Measurements from ENCODE around the gene RBM38.

Gene RBM38

DNA sequence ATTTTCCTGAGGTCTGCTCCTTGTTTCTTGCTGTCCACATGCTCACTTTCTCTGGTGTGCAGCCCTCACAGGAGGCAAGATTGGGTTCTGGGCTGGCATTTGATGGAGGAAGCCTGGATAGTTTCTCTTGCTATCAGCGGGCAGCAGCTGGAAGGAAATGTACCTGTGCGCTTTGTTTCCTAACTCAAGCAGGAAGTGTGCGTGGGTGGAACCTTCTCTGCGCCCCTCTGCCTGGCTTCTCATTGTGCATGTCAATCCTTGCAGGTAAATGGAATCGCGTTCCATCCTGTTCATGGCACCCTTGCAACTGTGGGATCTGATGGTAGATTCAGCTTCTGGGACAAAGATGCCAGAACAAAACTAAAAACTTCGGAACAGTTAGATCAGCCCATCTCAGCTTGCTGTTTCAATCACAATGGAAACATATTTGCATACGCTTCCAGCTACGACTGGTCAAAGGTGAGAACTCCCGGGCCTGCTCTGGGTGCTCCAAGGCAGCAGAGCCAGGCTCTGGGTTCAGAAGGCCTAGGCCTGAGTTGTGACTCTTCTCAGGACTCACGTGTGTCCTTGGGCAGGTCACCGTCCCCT, 16.8 kb upstream of the RBM38 start:
- POLR2A ChIA-PET = no interaction called here
- TF ChIP-seq ZNF561 (tag by site-specific recombination; IDR thresholded peaks at IDR 0.05; ENCODE audit: borderline replicate concordance) = no peak
- no peak overlapping the region for H3K4me3 ChIP-seq (ENCODE audit: low read depth, low read length)
- no peak overlapping the region for H3K27ac ChIP-seq (ENCODE audit: extremely low read depth, low read depth, low read length)
- H3K4me1 ChIP-seq (ENCODE audit: control insufficient read depth, insufficient read depth, low read length) = no peaks in the 10 kb centered on the region
- CTCF ChIA-PET = interaction anchor here (1.1 kb wide), 1 partner anchor 28 kb away, joined by 3 read pairs; no protein-coding TSS in a partner anchor
- H3K36me3 ChIP-seq (ENCODE audit: control insufficient read depth in 2 of 2, insufficient read depth in 1 of 2, low read length in 2 of 2) = peaks cover 34 to 98% of the 10 kb centered on the region in 2 experiments
- no peaks in the 10 kb centered on the region for H3K9me3 ChIP-seq (ENCODE audit: control insufficient read depth, insufficient read depth, low read depth, low read length)

GRCh38 chr20:57374931-57375651, 16.1 kb upstream of the RBM38 start:
- peaks cover 29 to 97% of the 10 kb centered on the region in 2 experiments for H3K36me3 ChIP-seq (ENCODE audit: control insufficient read depth in 2 of 2, insufficient read depth in 1 of 2, low read length in 2 of 2)
- CTCF ChIA-PET = interaction anchor here (1.1 kb wide), 1 partner anchor 28 kb away, joined by 3 read pairs; no protein-coding TSS in a partner anchor
- POLR2A ChIA-PET = no interaction called here

DNA sequence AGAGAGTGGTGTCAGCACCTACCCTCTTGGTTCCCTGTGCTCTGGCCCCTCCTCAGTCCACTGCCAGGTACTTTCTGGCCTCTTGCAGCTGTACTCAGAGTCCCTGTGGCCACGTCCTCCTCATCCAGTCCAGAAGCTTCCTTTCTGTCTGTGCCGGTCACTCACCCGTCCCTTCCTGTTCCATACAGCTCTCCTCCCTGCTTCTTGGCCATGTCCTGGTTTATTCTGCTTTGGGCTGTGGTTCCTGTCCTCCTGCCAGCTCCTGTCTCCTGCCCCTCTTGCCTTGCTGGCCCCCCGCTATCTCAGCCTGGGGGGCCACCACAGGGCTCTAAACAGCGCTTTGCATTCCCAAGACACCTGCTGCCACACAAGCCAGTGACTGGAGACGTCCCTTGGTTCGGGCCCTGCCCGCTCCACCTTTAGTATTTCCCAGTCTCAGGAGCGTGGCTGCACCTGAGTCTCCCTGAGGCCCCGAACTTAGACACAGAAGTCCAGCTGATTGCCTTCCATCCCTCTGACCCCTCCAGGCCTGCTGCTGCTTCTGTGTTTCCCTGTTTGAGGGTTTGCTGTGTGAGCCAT, 15.5 kb upstream of the RBM38 start:
- TF ChIP-seq ZNF426 (tag by site-specific recombination; IDR thresholded peaks at IDR 0.05) = no peak
- TF ChIP-seq ZIC2 (tag by site-specific recombination; IDR thresholded peaks at IDR 0.05) = peak; percentile 37
- TF ChIP-seq, protein P1, sequence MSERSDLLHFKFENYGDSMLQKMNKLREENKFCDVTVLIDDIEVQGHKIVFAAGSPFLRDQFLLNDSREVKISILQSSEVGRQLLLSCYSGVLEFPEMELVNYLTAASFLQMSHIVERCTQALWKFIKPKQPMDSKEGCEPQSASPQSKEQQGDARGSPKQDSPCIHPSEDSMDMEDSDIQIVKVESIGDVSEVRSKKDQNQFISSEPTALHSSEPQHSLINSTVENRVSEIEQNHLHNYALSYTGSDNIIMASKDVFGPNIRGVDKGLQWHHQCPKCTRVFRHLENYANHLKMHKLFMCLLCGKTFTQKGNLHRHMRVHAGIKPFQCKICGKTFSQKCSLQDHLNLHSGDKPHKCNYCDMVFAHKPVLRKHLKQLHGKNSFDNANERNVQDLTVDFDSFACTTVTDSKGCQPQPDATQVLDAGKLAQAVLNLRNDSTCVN (tag by site-specific recombination; optimal IDR thresholded peaks at IDR 0.05) = no peak
- no peak for TF ChIP-seq ZNF610 (tag by site-specific recombination; IDR thresholded peaks at IDR 0.05; ENCODE audit: borderline replicate concordance)
- TF ChIP-seq REPIN1 (tag by site-specific recombination; IDR thresholded peaks at IDR 0.05; ENCODE audit: low read depth) = no peak
- H3K36me3 ChIP-seq (ENCODE audit: control insufficient read depth in 2 of 2, insufficient read depth in 1 of 2, low read length in 2 of 2) = peaks cover 28 to 97% of the 10 kb centered on the region in 2 experiments
- no peak overlapping the region for H3K27ac ChIP-seq (ENCODE audit: extremely low read depth, low read depth, low read length)
- no peaks in the 10 kb centered on the region for H3K4me1 ChIP-seq (ENCODE audit: control insufficient read depth, insufficient read depth, low read length)
- ChIA-PET POLR2A (no interaction called here), CTCF (interaction anchor here (0.7 to 1.1 kb wide), 2 partner anchors 29 to 100 kb away, joined by 3 read pairs; no protein-coding TSS in a partner anchor)
- H3K4me3 ChIP-seq (ENCODE audit: low read depth, low read length) = no peak overlapping the region
- H3K9me3 ChIP-seq (ENCODE audit: control insufficient read depth, insufficient read depth, low read depth, low read length) = no peaks in the 10 kb centered on the region

More at GRCh38 chr20:57374931-57375651, 16.1 kb upstream of the RBM38 start:
- Histone ChIP-seq H3K9me3 (ENCODE audit: control insufficient read depth, insufficient read depth, low read depth, low read length) (no peaks in the 10 kb centered on the region), H3K27ac (ENCODE audit: extremely low read depth, low read depth, low read length) (no peak overlapping the region), H3K4me1 (ENCODE audit: control insufficient read depth, insufficient read depth, low read length) (no peaks in the 10 kb centered on the region), H3K4me3 (ENCODE audit: low read depth, low read length) (no peak overlapping the region)
- no peak for TF ChIP-seq ZSCAN23 (tag by site-specific recombination; IDR thresholded peaks at IDR 0.05)
- no peak for TF ChIP-seq ZNF791 (tag by site-specific recombination; IDR thresholded peaks at IDR 0.05)
- TF ChIP-seq, protein P2, sequence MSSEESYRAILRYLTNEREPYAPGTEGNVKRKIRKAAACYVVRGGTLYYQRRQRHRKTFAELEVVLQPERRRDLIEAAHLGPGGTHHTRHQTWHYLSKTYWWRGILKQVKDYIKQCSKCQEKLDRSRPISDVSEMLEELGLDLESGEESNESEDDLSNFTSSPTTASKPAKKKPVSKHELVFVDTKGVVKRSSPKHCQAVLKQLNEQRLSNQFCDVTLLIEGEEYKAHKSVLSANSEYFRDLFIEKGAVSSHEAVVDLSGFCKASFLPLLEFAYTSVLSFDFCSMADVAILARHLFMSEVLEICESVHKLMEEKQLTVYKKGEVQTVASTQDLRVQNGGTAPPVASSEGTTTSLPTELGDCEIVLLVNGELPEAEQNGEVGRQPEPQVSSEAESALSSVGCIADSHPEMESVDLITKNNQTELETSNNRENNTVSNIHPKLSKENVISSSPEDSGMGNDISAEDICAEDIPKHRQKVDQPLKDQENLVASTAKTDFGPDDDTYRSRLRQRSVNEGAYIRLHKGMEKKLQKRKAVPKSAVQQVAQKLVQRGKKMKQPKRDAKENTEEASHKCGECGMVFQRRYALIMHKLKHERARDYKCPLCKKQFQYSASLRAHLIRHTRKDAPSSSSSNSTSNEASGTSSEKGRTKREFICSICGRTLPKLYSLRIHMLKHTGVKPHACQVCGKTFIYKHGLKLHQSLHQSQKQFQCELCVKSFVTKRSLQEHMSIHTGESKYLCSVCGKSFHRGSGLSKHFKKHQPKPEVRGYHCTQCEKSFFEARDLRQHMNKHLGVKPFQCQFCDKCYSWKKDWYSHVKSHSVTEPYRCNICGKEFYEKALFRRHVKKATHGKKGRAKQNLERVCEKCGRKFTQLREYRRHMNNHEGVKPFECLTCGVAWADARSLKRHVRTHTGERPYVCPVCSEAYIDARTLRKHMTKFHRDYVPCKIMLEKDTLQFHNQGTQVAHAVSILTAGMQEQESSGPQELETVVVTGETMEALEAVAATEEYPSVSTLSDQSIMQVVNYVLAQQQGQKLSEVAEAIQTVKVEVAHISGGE (tag by site-specific recombination; conservative IDR thresholded peaks at IDR 0.05; ENCODE audit: low read depth) = no peak
- TF ChIP-seq SP3 (tag by site-specific recombination; IDR thresholded peaks at IDR 0.05) = no peak
- TF ChIP-seq ZNF211 (tag by site-specific recombination; IDR thresholded peaks at IDR 0.05; ENCODE audit: low read depth) = no peak
